SK-N-SH (cell line): ENCODE measurements around the gene MYH10.

ENCODE experiments used
- CHD2 ChIP-seq: fragments of 150-350 bp; IDR thresholded peaks from 2 replicates; pipeline ENCODE4 v1.6.1; 2018; ENCODE audit warnings: low read length; ENCODE audit not compliant: partially characterized antibody
- GABPA ChIP-seq: IDR thresholded peaks from 2 replicates; pipeline ENCODE4 v1.4.0; 2012; ENCODE audit warnings: low read depth, mild to moderate bottlenecking
- JUND ChIP-seq: IDR thresholded peaks from 2 replicates; pipeline ENCODE4 v1.4.0; 2012
- MXI1 ChIP-seq: IDR thresholded peaks from 2 replicates; pipeline ENCODE4 v1.6.1; 2012; ENCODE audit warnings: mild to moderate bottlenecking, low read depth, low read length, improper control_type of control experiment
- POLR2AphosphoS5 ChIP-seq: IDR thresholded peaks from 2 replicates; pipeline ENCODE4 v1.6.1; 2012; ENCODE audit warnings: low read depth, low read length
- RAD21 ChIP-seq: IDR thresholded peaks from 2 replicates; pipeline ENCODE4 v1.6.1; 2012; ENCODE audit warnings: mild to moderate bottlenecking, low read length
- RCOR1 ChIP-seq: fragments of 150-350 bp; IDR thresholded peaks from 2 replicates; pipeline ENCODE4 v1.6.1; 2017; ENCODE audit warnings: antibody characterized with exemption, low read length
- RFX5 ChIP-seq: IDR thresholded peaks from 2 replicates; pipeline ENCODE4 v1.6.1; 2012; ENCODE audit warnings: mild to moderate bottlenecking, improper control_type of control experiment, low read length
- YY1 ChIP-seq: IDR thresholded peaks from 2 replicates; pipeline ENCODE4 v1.4.0; 2012; ENCODE audit warnings: low read depth, mild to moderate bottlenecking
- TF ChIP-seq, protein P1 (sequence below): fragments of 200-600 bp; sonication (generic); IDR thresholded peaks from 2 replicates; pipeline ENCODE4 v1.6.1; 2017; ENCODE audit warnings: antibody characterized with exemption, mild to moderate bottlenecking, moderate library complexity

DNA sequence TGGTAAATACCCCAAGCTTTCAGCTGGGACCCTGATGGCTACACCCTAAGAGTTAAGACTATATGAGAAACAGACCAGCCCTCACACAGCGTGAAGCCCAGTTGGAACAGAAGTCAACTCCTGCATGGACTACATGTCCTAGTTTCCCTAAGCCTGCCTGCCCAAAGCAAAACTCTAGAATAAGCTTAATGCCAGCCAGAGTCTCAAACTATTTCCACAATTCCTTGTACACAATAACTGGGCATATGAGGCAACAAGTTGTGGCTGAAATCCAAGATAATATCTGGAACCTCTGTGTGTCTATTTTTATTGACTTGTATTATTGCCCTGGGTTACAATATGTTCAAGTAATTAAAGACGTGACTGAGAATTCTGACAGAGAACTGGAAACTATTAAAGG, 19.4 kb downstream of the MYH10 start:
- TF ChIP-seq YY1 (no peak), RAD21 (no peak), POLR2AphosphoS5 (no peak), RCOR1 (no peak), RFX5 (no peak), CHD2 (no peak), JUND (no peak), MXI1 (no peak), GABPA (no peak)
- TF ChIP-seq, protein P1, sequence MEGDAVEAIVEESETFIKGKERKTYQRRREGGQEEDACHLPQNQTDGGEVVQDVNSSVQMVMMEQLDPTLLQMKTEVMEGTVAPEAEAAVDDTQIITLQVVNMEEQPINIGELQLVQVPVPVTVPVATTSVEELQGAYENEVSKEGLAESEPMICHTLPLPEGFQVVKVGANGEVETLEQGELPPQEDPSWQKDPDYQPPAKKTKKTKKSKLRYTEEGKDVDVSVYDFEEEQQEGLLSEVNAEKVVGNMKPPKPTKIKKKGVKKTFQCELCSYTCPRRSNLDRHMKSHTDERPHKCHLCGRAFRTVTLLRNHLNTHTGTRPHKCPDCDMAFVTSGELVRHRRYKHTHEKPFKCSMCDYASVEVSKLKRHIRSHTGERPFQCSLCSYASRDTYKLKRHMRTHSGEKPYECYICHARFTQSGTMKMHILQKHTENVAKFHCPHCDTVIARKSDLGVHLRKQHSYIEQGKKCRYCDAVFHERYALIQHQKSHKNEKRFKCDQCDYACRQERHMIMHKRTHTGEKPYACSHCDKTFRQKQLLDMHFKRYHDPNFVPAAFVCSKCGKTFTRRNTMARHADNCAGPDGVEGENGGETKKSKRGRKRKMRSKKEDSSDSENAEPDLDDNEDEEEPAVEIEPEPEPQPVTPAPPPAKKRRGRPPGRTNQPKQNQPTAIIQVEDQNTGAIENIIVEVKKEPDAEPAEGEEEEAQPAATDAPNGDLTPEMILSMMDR = no peak
